ENCODE data around the gene CEP41. TPM values are rescaled to one million over a fixed set of nuclear protein-coding genes. Genes with fewer than 3 reads are reported as not detected.

CEP41 gene
- total RNA-seq, 1 donor from 2014 or later: 16.5 TPM

DNA sequence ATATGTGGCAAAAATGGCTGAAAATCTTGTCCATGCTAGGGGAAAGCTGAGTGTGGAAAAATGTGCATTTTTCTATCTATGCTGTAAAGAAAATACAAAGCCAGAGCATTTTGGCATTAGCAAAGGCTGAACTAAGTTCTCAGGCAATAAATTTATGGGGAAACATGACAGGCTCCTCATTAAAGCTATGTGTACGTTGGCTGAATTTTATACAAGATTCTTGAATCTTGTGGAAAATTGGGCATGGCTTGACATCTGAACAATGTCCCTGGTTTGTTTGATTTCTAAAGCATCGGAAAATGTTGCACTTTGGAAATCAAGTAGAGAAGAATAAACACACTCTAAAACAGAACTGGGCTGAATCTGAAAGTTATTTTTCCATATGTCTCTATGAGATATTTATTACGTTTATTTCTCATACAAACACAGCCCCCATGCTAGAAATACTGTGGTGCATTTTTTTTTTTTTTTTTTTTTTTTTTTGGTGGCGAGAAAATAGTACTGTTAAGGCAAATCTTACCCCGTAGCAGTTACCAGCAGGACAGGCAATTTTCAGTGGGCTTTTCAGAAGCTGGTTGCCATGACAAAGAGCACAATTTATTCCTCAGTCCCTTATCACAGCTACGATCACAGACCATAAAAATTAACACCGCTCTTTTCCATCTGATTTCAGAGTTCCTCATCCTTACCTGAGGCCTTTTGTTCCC, 43.6 kb downstream of the CEP41 start:
- DNase-seq (ENCODE audit: low spot score): no peak
- no peaks in the 10 kb centered on the region for H3K79me2 ChIP-seq (ENCODE audit: low read depth)
- no peak overlapping the region for H3K9ac ChIP-seq
- H3K9me3 Mint-ChIP-seq: no peaks in the 10 kb centered on the region
- no peaks in the 10 kb centered on the region for H3K27me3 ChIP-seq
- no peak overlapping the region for H3K4me2 ChIP-seq
- H3K36me3 Mint-ChIP-seq: peaks cover 28% of the 10 kb centered on the region
- no peak overlapping the region for H3K27ac ChIP-seq
- H3K4me1 ChIP-seq: peaks cover 29% of the 10 kb centered on the region
- H3K4me3 Mint-ChIP-seq: no peak overlapping the region
- no peaks in the 10 kb centered on the region for H3K9me3 ChIP-seq (ENCODE audit: low read depth)
- no peak overlapping the region for H3K27ac Mint-ChIP-seq
- H3K4me1 Mint-ChIP-seq: peaks cover 53% of the 10 kb centered on the region
- no peaks in the 10 kb centered on the region for H3K27me3 Mint-ChIP-seq (ENCODE audit: insufficient read depth, low read depth)
- no peaks in the 10 kb centered on the region for H4K20me1 ChIP-seq (ENCODE audit: low read depth)
- no peaks in the 10 kb centered on the region for H3K36me3 ChIP-seq
- H3F3A ChIP-seq (ENCODE audit: low read depth): no peaks in the 10 kb centered on the region
- no peak overlapping the region for H2AFZ ChIP-seq (replicated peaks)
- TF ChIP-seq, protein P1, sequence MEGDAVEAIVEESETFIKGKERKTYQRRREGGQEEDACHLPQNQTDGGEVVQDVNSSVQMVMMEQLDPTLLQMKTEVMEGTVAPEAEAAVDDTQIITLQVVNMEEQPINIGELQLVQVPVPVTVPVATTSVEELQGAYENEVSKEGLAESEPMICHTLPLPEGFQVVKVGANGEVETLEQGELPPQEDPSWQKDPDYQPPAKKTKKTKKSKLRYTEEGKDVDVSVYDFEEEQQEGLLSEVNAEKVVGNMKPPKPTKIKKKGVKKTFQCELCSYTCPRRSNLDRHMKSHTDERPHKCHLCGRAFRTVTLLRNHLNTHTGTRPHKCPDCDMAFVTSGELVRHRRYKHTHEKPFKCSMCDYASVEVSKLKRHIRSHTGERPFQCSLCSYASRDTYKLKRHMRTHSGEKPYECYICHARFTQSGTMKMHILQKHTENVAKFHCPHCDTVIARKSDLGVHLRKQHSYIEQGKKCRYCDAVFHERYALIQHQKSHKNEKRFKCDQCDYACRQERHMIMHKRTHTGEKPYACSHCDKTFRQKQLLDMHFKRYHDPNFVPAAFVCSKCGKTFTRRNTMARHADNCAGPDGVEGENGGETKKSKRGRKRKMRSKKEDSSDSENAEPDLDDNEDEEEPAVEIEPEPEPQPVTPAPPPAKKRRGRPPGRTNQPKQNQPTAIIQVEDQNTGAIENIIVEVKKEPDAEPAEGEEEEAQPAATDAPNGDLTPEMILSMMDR (IDR thresholded peaks at IDR 0.05): no peak
- TF ChIP-seq EZH2phosphoT487 (IDR thresholded peaks at IDR 0.05) (no peak), EZH2 (IDR thresholded peaks at IDR 0.05) (no peak)
- H3K4me3 ChIP-seq: no peak overlapping the region

GRCh38 chr7:130396109-130396508, 44.7 kb downstream of the CEP41 start:
- no peaks in the 10 kb centered on the region for H3F3A ChIP-seq (ENCODE audit: low read depth)
- peaks cover 29% of the 10 kb centered on the region for H3K4me1 ChIP-seq
- H3K9ac ChIP-seq: peak overlapping the region; percentile 38
- Mint-ChIP-seq H3K27ac (peak overlapping the region; percentile 88), H3K4me3 (no peak overlapping the region), H3K9me3 (no peaks in the 10 kb centered on the region), H3K4me1 (peaks cover 53% of the 10 kb centered on the region), H3K27me3 (ENCODE audit: insufficient read depth, low read depth) (no peaks in the 10 kb centered on the region), H3K36me3 (peaks cover 28% of the 10 kb centered on the region)
- H3K79me2 ChIP-seq (ENCODE audit: low read depth): no peaks in the 10 kb centered on the region
- DNase-seq (ENCODE audit: low spot score): no peak
- H3K4me2 ChIP-seq: peak overlapping the region; percentile 19
- H3K36me3 ChIP-seq: no peaks in the 10 kb centered on the region
- no peak for TF ChIP-seq EZH2 (IDR thresholded peaks at IDR 0.05)
- TF ChIP-seq, protein P1 (IDR thresholded peaks at IDR 0.05): no peak
- TF ChIP-seq EZH2phosphoT487 (IDR thresholded peaks at IDR 0.05): no peak
- no peak overlapping the region for H3K4me3 ChIP-seq
- H3K27me3 ChIP-seq: no peaks in the 10 kb centered on the region
- peak overlapping the region; percentile 22 for H2AFZ ChIP-seq (replicated peaks)
- no peaks in the 10 kb centered on the region for H4K20me1 ChIP-seq (ENCODE audit: low read depth)
- H3K27ac ChIP-seq: no peak overlapping the region
- no peaks in the 10 kb centered on the region for H3K9me3 ChIP-seq (ENCODE audit: low read depth)

DNA sequence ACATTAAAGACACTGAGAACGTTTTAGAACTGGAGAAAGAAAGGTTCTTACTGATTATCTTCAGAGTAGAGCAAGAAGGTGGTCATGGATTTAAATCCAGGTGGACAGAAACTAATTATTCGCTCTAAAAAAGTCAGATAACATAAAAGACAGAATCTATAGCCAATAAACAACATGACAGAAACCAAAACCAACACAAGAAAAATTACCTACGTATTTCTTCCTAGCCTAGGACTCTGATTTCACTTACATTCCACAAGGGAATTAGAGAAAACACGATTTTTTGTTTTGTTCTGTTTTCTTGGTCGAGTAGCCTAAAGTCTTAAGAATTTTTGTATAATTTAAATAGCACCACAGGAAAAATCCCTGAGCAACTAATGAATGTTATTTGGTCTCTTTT, 45.4 kb downstream of the CEP41 start:
- Histone ChIP-seq H3K27me3 (no peaks in the 10 kb centered on the region), H3K79me2 (ENCODE audit: low read depth) (no peaks in the 10 kb centered on the region), H2AFZ (replicated peaks) (no peak overlapping the region), H3K4me1 (peaks cover 29% of the 10 kb centered on the region), H3F3A (ENCODE audit: low read depth) (no peaks in the 10 kb centered on the region), H3K4me3 (no peak overlapping the region), H3K9me3 (ENCODE audit: low read depth) (no peaks in the 10 kb centered on the region), H3K27ac (no peak overlapping the region), H4K20me1 (ENCODE audit: low read depth) (no peaks in the 10 kb centered on the region), H3K9ac (no peak overlapping the region), H3K36me3 (no peaks in the 10 kb centered on the region), H3K4me2 (peak overlapping the region; percentile 19)
- no peak overlapping the region for H3K4me3 Mint-ChIP-seq
- DNase-seq (ENCODE audit: low spot score): no peak
- H3K36me3 Mint-ChIP-seq: peaks cover 26% of the 10 kb centered on the region
- no peak overlapping the region for H3K27ac Mint-ChIP-seq
- no peaks in the 10 kb centered on the region for H3K9me3 Mint-ChIP-seq
- H3K27me3 Mint-ChIP-seq (ENCODE audit: insufficient read depth, low read depth): no peaks in the 10 kb centered on the region
- H3K4me1 Mint-ChIP-seq: peaks cover 53% of the 10 kb centered on the region
- TF ChIP-seq EZH2 (IDR thresholded peaks at IDR 0.05): no peak
- TF ChIP-seq, protein P1 (IDR thresholded peaks at IDR 0.05): no peak
- TF ChIP-seq EZH2phosphoT487 (IDR thresholded peaks at IDR 0.05): no peak
